Neuronal stem cell (in vitro differentiated cells): Measurements from ENCODE around the gene SPEF2.
"Not testable (repeated sequence)": the region's sequence is repeated elsewhere in the genome, so short reads cannot be mapped to it uniquely, and the experiment has no call there.

Experiments used
- DNase-seq: peaks from one replicate; pipeline ENCODE4 v3.0.0-alpha.2; 2013; ENCODE audit warnings: low spot score
- H2AFZ ChIP-seq: one replicate; pipeline ENCODE4 v1.6.1; 2013; ENCODE audit warnings: mild to moderate bottlenecking, low read length, inconsistent platforms
- H2AK5ac ChIP-seq: 2 replicates; pipeline ENCODE4 v1.6.1; 2013; ENCODE audit warnings: low read depth, mild to moderate bottlenecking, inconsistent platforms, low read length, moderate library complexity, mixed read lengths
- H2BK120ac ChIP-seq: 2 replicates; pipeline ENCODE4 v1.6.1; 2013; ENCODE audit warnings: low read depth, mild to moderate bottlenecking, inconsistent platforms, low read length, moderate library complexity, mixed read lengths
- H2BK12ac ChIP-seq: one replicate; pipeline ENCODE4 v1.6.1; 2013; ENCODE audit warnings: low read length, inconsistent platforms
- H2BK15ac ChIP-seq: 2 replicates; pipeline ENCODE4 v1.6.1; 2013; ENCODE audit warnings: mild to moderate bottlenecking, low read length, inconsistent platforms, mixed read lengths
- H2BK5ac ChIP-seq: one replicate; pipeline ENCODE4 v1.6.1; 2013; ENCODE audit warnings: inconsistent platforms, mild to moderate bottlenecking, low read length, moderate library complexity
- H3K14ac ChIP-seq: one replicate; pipeline ENCODE4 v1.6.1; 2013; ENCODE audit warnings: low read length, inconsistent platforms
- H3K18ac ChIP-seq: 2 replicates; pipeline ENCODE4 v1.6.1; 2013; ENCODE audit warnings: low read length, inconsistent platforms
- H3K23ac ChIP-seq: 2 replicates; pipeline ENCODE4 v1.6.1; 2013; ENCODE audit warnings: low read depth, mild to moderate bottlenecking, mixed read lengths, low read length, inconsistent platforms; ENCODE audit not compliant: poor library complexity
- H3K27ac ChIP-seq: replicated peaks from 3 replicates; pipeline ENCODE4 v1.5.1; 2013; ENCODE audit warnings: low read length, inconsistent platforms
- H3K27me3 ChIP-seq, 3 experiments: 2 replicates each; pipeline ENCODE4 v1.6.1; 2013; ENCODE audit warnings: low read length in 3 of 3, mild to moderate bottlenecking in 2 of 3, inconsistent platforms in 1 of 3, low read depth in 1 of 3, mixed read lengths in 1 of 3, moderate library complexity in 1 of 3; ENCODE audit not compliant: control insufficient read depth in 3 of 3, insufficient read depth in 3 of 3
- H3K36me3 ChIP-seq, 2 donors: replicated peaks in 1 of 2; 2 replicates each; pipeline ENCODE4 v1.6.1; 2013; ENCODE audit warnings: low read length in 2 of 2; ENCODE audit not compliant: control insufficient read depth in 2 of 2, insufficient read depth in 2 of 2
- H3K4ac ChIP-seq: 2 replicates; pipeline ENCODE4 v1.6.1; 2013; ENCODE audit warnings: inconsistent platforms, mild to moderate bottlenecking, low read length, moderate library complexity
- H3K4me1 ChIP-seq, 2 donors: 1 replicate in 1 of 2; 2 replicates in 1 of 2; pipeline ENCODE4 v1.6.1; 2013; ENCODE audit warnings: low read length in 2 of 2, low read depth in 1 of 2; ENCODE audit not compliant: control insufficient read depth in 2 of 2, insufficient read depth in 1 of 2
- H3K4me2 ChIP-seq: one replicate; pipeline ENCODE4 v1.6.1; 2013; ENCODE audit warnings: mild to moderate bottlenecking, low read length, inconsistent platforms; ENCODE audit not compliant: insufficient read depth, poor library complexity, severe bottlenecking
- H3K4me3 ChIP-seq, 2 donors: 2 replicates each; pipeline ENCODE4 v1.5.1; 2013; ENCODE audit warnings: low read length in 2 of 2, mild to moderate bottlenecking in 2 of 2, inconsistent platforms in 1 of 2, moderate library complexity in 1 of 2
- H3K79me1 ChIP-seq: one replicate; pipeline ENCODE4 v1.6.1; 2013; ENCODE audit warnings: low read depth, mild to moderate bottlenecking, inconsistent platforms, low read length, moderate library complexity
- H3K9ac ChIP-seq: one replicate; pipeline ENCODE4 v1.6.1; 2013; ENCODE audit warnings: mild to moderate bottlenecking, low read depth, low read length, inconsistent platforms; ENCODE audit not compliant: poor library complexity
- H3K9me3 ChIP-seq, 2 donors: replicated peaks in 1 of 2; 2 replicates each; pipeline versions ENCODE3 to v1.6.1; 2013; ENCODE audit warnings: low read length in 2 of 2, mild to moderate bottlenecking in 2 of 2, inconsistent platforms in 1 of 2, low read depth in 1 of 2, mixed read lengths in 1 of 2, moderate library complexity in 1 of 2; ENCODE audit not compliant: control insufficient read depth in 2 of 2, insufficient read depth in 1 of 2
- H4K8ac ChIP-seq: one replicate; pipeline ENCODE4 v1.6.1; 2013; ENCODE audit warnings: low read depth, mild to moderate bottlenecking, inconsistent platforms, low read length, moderate library complexity
- H4K91ac ChIP-seq: one replicate; pipeline ENCODE4 v1.6.1; 2013; ENCODE audit warnings: low read length, low read depth, mild to moderate bottlenecking, inconsistent platforms; ENCODE audit not compliant: poor library complexity
- WGBS, 2 donors: extraction: QIAGEN DNeasy Blood & Tissue Kit; methylation state at CpG; one replicate each; pipeline ENCODE4 v1.1.7; 2013; ENCODE audit warnings: missing lambda C conversion rate in 2 of 2, mixed read lengths in 1 of 2; ENCODE audit not compliant: insufficient read length in 2 of 2, insufficient replicate concordance in 1 of 2; ENCODE audit errors: extremely low coverage in 2 of 2; 5-methylcytosine and 5-hydroxymethylcytosine counted together

SPEF2 gene

GRCh38 chr5:35853631-35854030 is 236.0 kb downstream of the SPEF2 start:
- Histone ChIP-seq H3K14ac (no peak overlapping the region), H3K23ac (no peak overlapping the region), H2BK12ac (no peak overlapping the region), H3K18ac (no peak overlapping the region), H3K36me3 (no peaks in the 10 kb centered on the region), H3K4me1 (no peaks in the 10 kb centered on the region), H3K4me3 (no peak overlapping the region), H3K79me1 (no peaks in the 10 kb centered on the region), H3K9me3 (no peaks in the 10 kb centered on the region), H3K4ac (no peak overlapping the region), H3K27me3 (peaks cover 0 to 18% (median 0%) of the 10 kb centered on the region in 3 experiments), H4K91ac (no peak overlapping the region), H2BK5ac (no peak overlapping the region), H3K27ac (no peak overlapping the region), H2AFZ (no peak overlapping the region), H4K8ac (no peak overlapping the region), H2BK120ac (no peak overlapping the region), H3K9ac (no peak overlapping the region), H3K4me2 (no peak overlapping the region), H2AK5ac (no peak overlapping the region), H2BK15ac (no peak overlapping the region)
- whole genome bisulfite sequencing, 2 donors, result no CpG with 5 or more reads among the region's 3 CpGs
- no peak for DNase-seq

DNA sequence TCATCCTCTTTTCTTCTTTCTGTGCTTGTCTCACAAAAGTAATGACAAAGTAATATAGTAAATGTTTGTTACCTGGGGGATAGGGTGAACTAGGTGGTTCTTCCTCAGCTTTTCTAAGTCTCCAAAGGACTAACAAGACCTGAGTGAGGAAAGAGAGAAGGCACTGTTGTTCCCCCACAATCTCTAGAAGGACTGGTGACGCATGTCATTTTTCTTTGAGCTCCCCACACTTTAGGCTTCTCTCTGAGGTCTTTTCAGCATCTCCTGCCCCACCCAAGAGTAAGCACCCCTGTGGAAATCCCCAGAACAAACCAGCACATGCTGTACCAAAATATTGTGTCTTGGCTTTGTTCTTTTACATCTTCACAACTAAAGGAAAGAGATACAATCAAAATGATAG is 236.6 kb downstream of the SPEF2 start:
- H3K4me2 ChIP-seq, result no peak overlapping the region
- no peak overlapping the region for H4K8ac ChIP-seq
- no peaks in the 10 kb centered on the region for H3K9me3 ChIP-seq
- H2AK5ac ChIP-seq, result no peak overlapping the region
- no peak overlapping the region for H3K4me3 ChIP-seq
- no peak overlapping the region for H3K18ac ChIP-seq
- H3K14ac ChIP-seq, result no peak overlapping the region
- no peak overlapping the region for H4K91ac ChIP-seq
- no peak overlapping the region for H2BK15ac ChIP-seq
- no peak overlapping the region for H2AFZ ChIP-seq
- H3K23ac ChIP-seq, result no peak overlapping the region
- no peak overlapping the region for H2BK120ac ChIP-seq
- peaks cover 0 to 2% of the 10 kb centered on the region in 2 donors for H3K4me1 ChIP-seq
- H2BK12ac ChIP-seq, result no peak overlapping the region
- no peak overlapping the region for H3K27ac ChIP-seq
- H3K4ac ChIP-seq, result no peak overlapping the region
- peaks cover 0 to 18% (median 0%) of the 10 kb centered on the region in 3 experiments for H3K27me3 ChIP-seq
- DNase-seq, result no peak
- H3K36me3 ChIP-seq, result no peaks in the 10 kb centered on the region
- no peak overlapping the region for H3K9ac ChIP-seq
- WGBS, 2 donors, result no CpG with 5 or more reads among the region's 1 CpG
- H2BK5ac ChIP-seq, result no peak overlapping the region
- H3K79me1 ChIP-seq, result no peaks in the 10 kb centered on the region

DNA sequence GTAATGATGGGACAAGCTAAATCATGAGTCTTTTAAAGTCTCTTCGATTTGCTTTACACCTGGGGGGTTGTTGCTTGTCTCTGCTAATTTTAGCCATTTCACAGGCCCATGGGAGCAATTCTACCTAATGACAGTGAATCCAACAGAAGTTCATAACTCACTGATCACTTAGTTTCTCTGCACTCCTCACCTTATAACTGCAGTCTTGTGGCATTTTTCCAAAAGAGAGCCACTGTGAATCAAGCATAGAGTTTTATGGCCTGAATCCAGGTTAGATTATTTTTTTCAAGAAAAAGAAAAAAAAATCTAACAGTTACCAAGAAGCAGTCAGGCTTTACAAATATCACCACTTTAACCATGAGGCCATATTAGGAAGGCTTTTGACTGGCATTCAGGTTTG is 237.5 kb downstream of the SPEF2 start:
- DNase-seq, result no peak
- Histone ChIP-seq H3K9me3 (no peaks in the 10 kb centered on the region), H3K4me1 (peaks cover 0 to 6% of the 10 kb centered on the region in 2 donors), H2BK120ac (no peak overlapping the region), H2BK15ac (no peak overlapping the region), H4K8ac (no peak overlapping the region), H3K27me3 (peaks cover 0 to 18% (median 0%) of the 10 kb centered on the region in 3 experiments), H2AK5ac (no peak overlapping the region), H3K4me3 (no peak overlapping the region), H3K27ac (no peak overlapping the region), H2BK5ac (no peak overlapping the region), H2AFZ (no peak overlapping the region), H3K14ac (no peak overlapping the region), H3K4me2 (no peak overlapping the region), H3K36me3 (no peaks in the 10 kb centered on the region), H3K18ac (no peak overlapping the region), H3K9ac (no peak overlapping the region), H2BK12ac (no peak overlapping the region), H3K23ac (no peak overlapping the region), H3K4ac (no peak overlapping the region), H3K79me1 (no peaks in the 10 kb centered on the region), H4K91ac (no peak overlapping the region)
- WGBS, 2 donors, result no CpG with 5 or more reads among the region's 1 CpG

DNA sequence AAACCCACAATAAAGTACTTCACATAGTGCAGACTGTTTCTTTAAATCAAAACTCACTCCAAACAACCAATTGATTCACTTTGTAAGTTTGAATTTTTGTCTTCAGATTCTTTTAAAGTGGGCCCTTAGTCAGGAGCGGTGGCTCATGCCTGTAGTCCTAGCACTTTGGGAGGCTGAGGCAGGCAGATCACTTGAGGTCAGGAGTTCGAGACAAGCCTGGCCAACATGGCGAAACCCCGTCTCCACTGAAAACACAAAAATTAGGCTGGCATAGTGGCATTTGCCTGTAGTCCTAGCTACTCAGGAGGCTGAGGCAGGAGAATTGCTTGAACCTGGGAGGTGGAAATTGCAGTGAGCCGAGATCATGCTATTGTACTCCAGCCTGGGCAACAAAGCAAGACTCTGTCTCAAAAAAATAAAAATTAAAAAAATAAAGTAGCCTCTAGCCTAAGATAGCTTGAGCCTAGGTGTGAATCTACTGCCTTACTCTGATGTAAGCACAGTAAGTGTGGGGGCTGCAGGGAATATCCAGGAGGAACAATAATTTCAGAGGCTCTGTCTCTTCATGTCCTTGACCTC is 238.6 kb downstream of the SPEF2 start:
- H3K27ac ChIP-seq, H2AFZ ChIP-seq, H2BK120ac ChIP-seq, H3K23ac ChIP-seq, H2BK12ac ChIP-seq, H2AK5ac ChIP-seq, H3K4me1 ChIP-seq, H3K4me3 ChIP-seq, H3K36me3 ChIP-seq, H3K79me1 ChIP-seq, H3K14ac ChIP-seq, H3K4ac ChIP-seq, DNase-seq, H3K18ac ChIP-seq, H3K4me2 ChIP-seq, H3K9me3 ChIP-seq, H2BK15ac ChIP-seq, H4K91ac ChIP-seq, H4K8ac ChIP-seq, H3K9ac ChIP-seq, H2BK5ac ChIP-seq: not testable (repeated sequence)
- WGBS, 2 donors, result no CpG with 5 or more reads among the region's 5 CpGs
- peaks cover 0 to 24% (median 0%) of the 10 kb centered on the region in 3 experiments for H3K27me3 ChIP-seq
